ENCODE data around the gene PTGIS.
A peak's percentile ranks its signal among the peaks of the same experiment; 100 is the strongest.

Gene PTGIS

GRCh38 chr20:49583669-49584417, 15.9 kb upstream of the PTGIS start:
- H3K27me3 ChIP-seq (replicated peaks; ENCODE audit: control insufficient read depth, insufficient read depth, low read length) = no peaks in the 10 kb centered on the region

GRCh38 chr20:49583343-49583668, 15.4 kb upstream of the PTGIS start:
- no peak for DNase-seq (ENCODE audit: low read depth)
- H3K9ac ChIP-seq (ENCODE audit: low read length) = peak overlapping the region; percentile 26
- H3K27me3 ChIP-seq (replicated peaks; ENCODE audit: control insufficient read depth, insufficient read depth, low read length) = no peaks in the 10 kb centered on the region
- peaks cover 5% of the 10 kb centered on the region for H3K9me3 ChIP-seq (ENCODE audit: control insufficient read depth, low read length)
- no peaks in the 10 kb centered on the region for H3K36me3 ChIP-seq (ENCODE audit: control insufficient read depth, insufficient read depth, low read length, severe bottlenecking)
- H3K4me3 ChIP-seq (ENCODE audit: low read length) = no peak overlapping the region
- H3K4me1 ChIP-seq (ENCODE audit: control insufficient read depth, insufficient read depth, low read length) = peaks cover 66% of the 10 kb centered on the region

More at GRCh38 chr20:49583669-49584417, 15.9 kb upstream of the PTGIS start:
- peak; percentile 85 for DNase-seq (ENCODE audit: low read depth)
- Histone ChIP-seq H3K36me3 (ENCODE audit: control insufficient read depth, insufficient read depth, low read length, severe bottlenecking) (no peaks in the 10 kb centered on the region), H3K9ac (ENCODE audit: low read length) (peak overlapping the region; percentile 77), H3K9me3 (ENCODE audit: control insufficient read depth, low read length) (peaks cover 5% of the 10 kb centered on the region), H3K4me3 (ENCODE audit: low read length) (peak overlapping the region; percentile 21), H3K4me1 (ENCODE audit: control insufficient read depth, insufficient read depth, low read length) (peaks cover 70% of the 10 kb centered on the region)

- no peak overlapping the region for H3K4me3 ChIP-seq (ENCODE audit: low read length)
- H3K36me3 ChIP-seq (ENCODE audit: control insufficient read depth, insufficient read depth, low read length, severe bottlenecking) = no peaks in the 10 kb centered on the region
- no peaks in the 10 kb centered on the region for H3K27me3 ChIP-seq (replicated peaks; ENCODE audit: control insufficient read depth, insufficient read depth, low read length)
- no peak for DNase-seq (ENCODE audit: low read depth)
- peak overlapping the region; percentile 26 for H3K9ac ChIP-seq (ENCODE audit: low read length)
- H3K9me3 ChIP-seq (ENCODE audit: control insufficient read depth, low read length) = peaks cover 5% of the 10 kb centered on the region
- H3K4me1 ChIP-seq (ENCODE audit: control insufficient read depth, insufficient read depth, low read length) = peaks cover 61% of the 10 kb centered on the region
Observed at GRCh38 chr20:49582413-49583334, 14.7 kb upstream of the PTGIS start.

GRCh38 chr20:49581482-49581881, 13.5 kb upstream of the PTGIS start:
- no peak for DNase-seq (ENCODE audit: low read depth)
- no peaks in the 10 kb centered on the region for H3K27me3 ChIP-seq (replicated peaks; ENCODE audit: control insufficient read depth, insufficient read depth, low read length)
- H3K9me3 ChIP-seq (ENCODE audit: control insufficient read depth, low read length) = peaks cover 7% of the 10 kb centered on the region
- no peaks in the 10 kb centered on the region for H3K36me3 ChIP-seq (ENCODE audit: control insufficient read depth, insufficient read depth, low read length, severe bottlenecking)
- peaks cover 55% of the 10 kb centered on the region for H3K4me1 ChIP-seq (ENCODE audit: control insufficient read depth, insufficient read depth, low read length)
- peak overlapping the region; percentile 77 for H3K9ac ChIP-seq (ENCODE audit: low read length)
- H3K4me3 ChIP-seq (ENCODE audit: low read length) = no peak overlapping the region

GRCh38 chr20:49580813-49581174, 12.9 kb upstream of the PTGIS start:
- no peak for DNase-seq (ENCODE audit: low read depth)
- Histone ChIP-seq H3K27me3 (replicated peaks; ENCODE audit: control insufficient read depth, insufficient read depth, low read length) (no peaks in the 10 kb centered on the region), H3K36me3 (ENCODE audit: control insufficient read depth, insufficient read depth, low read length, severe bottlenecking) (no peaks in the 10 kb centered on the region)

GRCh38 chr20:49579874-49580812, 12.2 kb upstream of the PTGIS start:
- peaks cover 54% of the 10 kb centered on the region for H3K4me1 ChIP-seq (ENCODE audit: control insufficient read depth, insufficient read depth, low read length)
- H3K27me3 ChIP-seq (replicated peaks; ENCODE audit: control insufficient read depth, insufficient read depth, low read length) = no peaks in the 10 kb centered on the region
- peak; percentile 88 for DNase-seq (ENCODE audit: low read depth)
- peaks cover 9% of the 10 kb centered on the region for H3K9me3 ChIP-seq (ENCODE audit: control insufficient read depth, low read length)
- no peaks in the 10 kb centered on the region for H3K36me3 ChIP-seq (ENCODE audit: control insufficient read depth, insufficient read depth, low read length, severe bottlenecking)
- peak overlapping the region; percentile 77 for H3K9ac ChIP-seq (ENCODE audit: low read length)
- H3K4me3 ChIP-seq (ENCODE audit: low read length) = no peak overlapping the region

More at GRCh38 chr20:49580813-49581174, 12.9 kb upstream of the PTGIS start:
- no peak overlapping the region for H3K4me3 ChIP-seq (ENCODE audit: low read length)
- peaks cover 9% of the 10 kb centered on the region for H3K9me3 ChIP-seq (ENCODE audit: control insufficient read depth, low read length)
- peak overlapping the region; percentile 77 for H3K9ac ChIP-seq (ENCODE audit: low read length)
- H3K4me1 ChIP-seq (ENCODE audit: control insufficient read depth, insufficient read depth, low read length) = peaks cover 54% of the 10 kb centered on the region

GRCh38 chr20:49579195-49579594, 11.3 kb upstream of the PTGIS start:
- no peak overlapping the region for H3K4me3 ChIP-seq (ENCODE audit: low read length)
- H3K9ac ChIP-seq (ENCODE audit: low read length) = peak overlapping the region; percentile 77
- H3K36me3 ChIP-seq (ENCODE audit: control insufficient read depth, insufficient read depth, low read length, severe bottlenecking) = no peaks in the 10 kb centered on the region
- H3K9me3 ChIP-seq (ENCODE audit: control insufficient read depth, low read length) = peaks cover 9% of the 10 kb centered on the region
- no peak for DNase-seq (ENCODE audit: low read depth)
- no peaks in the 10 kb centered on the region for H3K27me3 ChIP-seq (replicated peaks; ENCODE audit: control insufficient read depth, insufficient read depth, low read length)
- H3K4me1 ChIP-seq (ENCODE audit: control insufficient read depth, insufficient read depth, low read length) = peaks cover 51% of the 10 kb centered on the region

- Histone ChIP-seq H3K27me3 (replicated peaks; ENCODE audit: control insufficient read depth, insufficient read depth, low read length) (no peaks in the 10 kb centered on the region), H3K4me3 (ENCODE audit: low read length) (no peak overlapping the region), H3K36me3 (ENCODE audit: control insufficient read depth, insufficient read depth, low read length, severe bottlenecking) (no peaks in the 10 kb centered on the region), H3K9me3 (ENCODE audit: control insufficient read depth, low read length) (peaks cover 9% of the 10 kb centered on the region), H3K4me1 (ENCODE audit: control insufficient read depth, insufficient read depth, low read length) (peaks cover 52% of the 10 kb centered on the region), H3K9ac (ENCODE audit: low read length) (no peak overlapping the region)
- DNase-seq (ENCODE audit: low read depth) = no peak
Observed at GRCh38 chr20:49578436-49578835, 10.5 kb upstream of the PTGIS start.

- H3K36me3 ChIP-seq (ENCODE audit: control insufficient read depth, insufficient read depth, low read length, severe bottlenecking) = no peaks in the 10 kb centered on the region
- peaks cover 4% of the 10 kb centered on the region for H3K9me3 ChIP-seq (ENCODE audit: control insufficient read depth, low read length)
- H3K4me3 ChIP-seq (ENCODE audit: low read length) = no peak overlapping the region
- peak overlapping the region; percentile 57 for H3K9ac ChIP-seq (ENCODE audit: low read length)
- no peaks in the 10 kb centered on the region for H3K27me3 ChIP-seq (replicated peaks; ENCODE audit: control insufficient read depth, insufficient read depth, low read length)
- peak; percentile 56 for DNase-seq (ENCODE audit: low read depth)
- H3K4me1 ChIP-seq (ENCODE audit: control insufficient read depth, insufficient read depth, low read length) = peaks cover 45% of the 10 kb centered on the region
Observed at GRCh38 chr20:49575551-49576060, 7.7 kb upstream of the PTGIS start.

GRCh38 chr20:49573900-49574416, 6.0 kb upstream of the PTGIS start:
- DNase-seq (ENCODE audit: low read depth) = no peak
- Histone ChIP-seq H3K27me3 (replicated peaks; ENCODE audit: control insufficient read depth, insufficient read depth, low read length) (no peaks in the 10 kb centered on the region), H3K9me3 (ENCODE audit: control insufficient read depth, low read length) (peaks cover 4% of the 10 kb centered on the region), H3K36me3 (ENCODE audit: control insufficient read depth, insufficient read depth, low read length, severe bottlenecking) (no peaks in the 10 kb centered on the region), H3K4me3 (ENCODE audit: low read length) (no peak overlapping the region), H3K9ac (ENCODE audit: low read length) (peak overlapping the region; percentile 57), H3K4me1 (ENCODE audit: control insufficient read depth, insufficient read depth, low read length) (peaks cover 46% of the 10 kb centered on the region)

Data from adipocyte (in vitro differentiated cells).